ENCODE measurements around the gene MRPS2.

Gene MRPS2

GRCh38 chr9:135479469-135480052 lies 20.9 kb upstream of the MRPS2 start, which contains the start of gene PPP1R26:
Gene PPP1R26, plus strand, starts transcription at chr9:135479782. Its CDS starts 4,729 bp downstream, at chr9:135484511.
- H3K36me3 ChIP-seq (ENCODE audit: control insufficient read depth, insufficient read depth, low read length), result no peaks in the 10 kb centered on the region; the same call in 1 of the 2 replicates
- DNase-seq (ENCODE audit: extremely low read depth, insufficient read length), result no peak
- no peaks in the 10 kb centered on the region for H3K27me3 ChIP-seq (replicated peaks; ENCODE audit: control insufficient read depth, insufficient read depth, low read length)
- no peak for TF ChIP-seq CTCF (IDR thresholded peaks at IDR 0.05; ENCODE audit: insufficient read depth, low read length, poor library complexity, severe bottlenecking)
- H3K4me3 ChIP-seq (replicated peaks; ENCODE audit: low read depth, low read length), result peak within 1 kb of the TSS; percentile 70

GRCh38 chr9:135480071-135480939 lies 20.2 kb upstream of the MRPS2 start:
- no peaks in the 10 kb centered on the region for H3K27me3 ChIP-seq (replicated peaks; ENCODE audit: control insufficient read depth, insufficient read depth, low read length)
- no peak for TF ChIP-seq CTCF (IDR thresholded peaks at IDR 0.05; ENCODE audit: insufficient read depth, low read length, poor library complexity, severe bottlenecking)
- peak overlapping the region; percentile 70 for H3K4me3 ChIP-seq (replicated peaks; ENCODE audit: low read depth, low read length)
- DNase-seq (ENCODE audit: extremely low read depth, insufficient read length), result no peak
- no peaks in the 10 kb centered on the region; the same call in none of the 2 replicates for H3K36me3 ChIP-seq (ENCODE audit: control insufficient read depth, insufficient read depth, low read length)

GRCh38 chr9:135480940-135481310 lies 19.6 kb upstream of the MRPS2 start:
- H3K27me3 ChIP-seq (replicated peaks; ENCODE audit: control insufficient read depth, insufficient read depth, low read length), result no peaks in the 10 kb centered on the region
- no peak for DNase-seq (ENCODE audit: extremely low read depth, insufficient read length)
- no peak for TF ChIP-seq CTCF (IDR thresholded peaks at IDR 0.05; ENCODE audit: insufficient read depth, low read length, poor library complexity, severe bottlenecking)
- no peaks in the 10 kb centered on the region; the same call in none of the 2 replicates for H3K36me3 ChIP-seq (ENCODE audit: control insufficient read depth, insufficient read depth, low read length)
- H3K4me3 ChIP-seq (replicated peaks; ENCODE audit: low read depth, low read length), result peak overlapping the region; percentile 70

- Histone ChIP-seq H3K36me3 (ENCODE audit: control insufficient read depth, insufficient read depth, low read length) (no peaks in the 10 kb centered on the region; the same call in none of the 2 replicates), H3K4me3 (replicated peaks; ENCODE audit: low read depth, low read length) (no peak overlapping the region), H3K27me3 (replicated peaks; ENCODE audit: control insufficient read depth, insufficient read depth, low read length) (no peaks in the 10 kb centered on the region)
- no peak for TF ChIP-seq CTCF (IDR thresholded peaks at IDR 0.05; ENCODE audit: insufficient read depth, low read length, poor library complexity, severe bottlenecking)
- DNase-seq (ENCODE audit: extremely low read depth, insufficient read length), result no peak
These were observed 18.3 kb upstream of the MRPS2 start for GRCh38 chr9:135482015-135482754.

- DNase-seq (ENCODE audit: extremely low read depth, insufficient read length), result no peak
- no peak for TF ChIP-seq CTCF (IDR thresholded peaks at IDR 0.05; ENCODE audit: insufficient read depth, low read length, poor library complexity, severe bottlenecking)
- Histone ChIP-seq H3K36me3 (ENCODE audit: control insufficient read depth, insufficient read depth, low read length) (no peaks in the 10 kb centered on the region; the same call in none of the 2 replicates), H3K4me3 (replicated peaks; ENCODE audit: low read depth, low read length) (no peak overlapping the region), H3K27me3 (replicated peaks; ENCODE audit: control insufficient read depth, insufficient read depth, low read length) (no peaks in the 10 kb centered on the region)
These were observed 15.8 kb upstream of the MRPS2 start for GRCh38 chr9:135484460-135485277.
